Adrenal gland (tissue), 12 donors: ENCODE results near the gene HSDL1. TPM values are rescaled to one million over a fixed set of nuclear protein-coding genes. Genes with fewer than 3 reads are reported as not detected.

ENCODE experiments used
- DNase-seq, 7 donors: peaks; one replicate each; pipeline ENCODE4 v3.0.0-alpha.2; 2019 to 2020
- H3K27ac ChIP-seq, 5 donors: fragments of 200-600 bp; sonication (generic) in 4 of 5; 1 replicate in 3 of 5; 2 replicates in 2 of 5; pipeline versions ENCODE4 v1.5.1 to v1.8.0; 2016 to 2020; ENCODE audit warnings: mild to moderate bottlenecking in 1 of 5
- H3K27me3 ChIP-seq: fragments of 200-600 bp; 2 replicates; pipeline ENCODE4 v1.8.0; 2021
- H3K36me3 ChIP-seq, 2 donors: fragments of 200-600 bp; replicated peaks in 1 of 2; 1 replicate in 1 of 2; 2 replicates in 1 of 2; pipeline versions ENCODE4 v1.5.1 to v1.8.0; 2018 to 2022
- H3K4me1 ChIP-seq, 2 donors: fragments of 200-600 bp; replicated peaks in 1 of 2; 1 replicate in 1 of 2; 2 replicates in 1 of 2; pipeline versions ENCODE4 v1.5.1 to v1.8.0; 2018 to 2021
- H3K4me3 ChIP-seq, 4 donors: fragments of 200-600 bp; sonication (generic) in 3 of 4; one replicate each; pipeline ENCODE4 v1.5.1; 2016 to 2018
- H3K9me3 ChIP-seq, 3 donors: fragments of 200-600 bp; sonication (generic) in 1 of 3; replicated peaks in 1 of 3; 1 replicate in 2 of 3; 2 replicates in 1 of 3; pipeline versions ENCODE4 v1.5.1 to v1.8.0; 2016 to 2021
- POLR2A ChIP-seq, 2 donors: fragments of 450-650 bp; IDR thresholded peaks; one replicate each; pipeline ENCODE4 v1.6.1; 2017; ENCODE audit warnings: antibody characterized with exemption in 2 of 2, mild to moderate bottlenecking in 2 of 2, moderate library complexity in 1 of 2
- WGBS, 4 donors: extraction: QIAGEN DNeasy Blood & Tissue Kit in 2 of 4; methylation state at CpG; one replicate each; pipeline versions ENCODE4 v1.1.5 to v1.1.7; 2013 to 2017; 5-methylcytosine and 5-hydroxymethylcytosine counted together
- intact Hi-C, 2 donors: fragments of 100-400 bp; cut with DNase I; formaldehyde crosslinking; loops; one replicate each; pipeline versions ENCODE4 v1.14.1 to v1.15.0; 2022 to 2023
- polyA plus RNA-seq, 3 donors: library from polyadenylated mRNA; stranded (reverse); fragments of 200-250 nt in 2 of 3; fragments of 350-450 nt in 1 of 3; fragmentation: Illumina TruSeq in 1 of 3; extraction: RNeasy Lipid Tissue Mini Kit (QIAGEN cat#74804) in 1 of 3; gene quantifications; one replicate each; pipeline ENCODE4 v1.2.3, GENCODE V29; 2013 to 2014
- total RNA-seq, 9 donors: library from RNA; depleted of rRNA in 4 of 9; stranded (reverse); fragments of >200 nt in 4 of 9; fragments of 120-200 nt in 1 of 9; fragmentation: NEBNext Ultra II Directional in 1 of 9; extraction: Animal tissue kit (Norgen Biotek cat#: 25700) in 1 of 9; gene quantifications; one replicate each; pipeline versions ENCODE4 v1.1.0 to v1.2.4, GENCODE V29; 2013 to 2023
- TF ChIP-seq, protein P1 (sequence below), 6 experiments: fragments of 450-650 bp in 4 of 6; fragments of 200-600 bp in 2 of 6; sonication (generic) in 1 of 6; IDR thresholded peaks; 1 replicate in 5 of 6; 2 replicates in 1 of 6; pipeline versions ENCODE4 v1.5.1 to v1.8.0; 2016 to 2021; ENCODE audit warnings: antibody characterized with exemption in 6 of 6, mild to moderate bottlenecking in 2 of 6, moderate library complexity in 1 of 6
- donor health status: healthy with polysubstance abuse.
- donor health status: Bipolar disorder and iron deficiency.
- donor health status: DM: yes; HTN: yes; CAD: no.
- donor health status: DM: no; HTN: no; CAD: no.
- donor health status: DM: no; HTN: no; CAD: no.
- donor health status: DM: yes; HTN: yes; CAD: no.

The HSDL1 gene
- total and polyA plus RNA-seq, 12 donors, result 18.8 to 122 (median 31.5) TPM

DNA sequence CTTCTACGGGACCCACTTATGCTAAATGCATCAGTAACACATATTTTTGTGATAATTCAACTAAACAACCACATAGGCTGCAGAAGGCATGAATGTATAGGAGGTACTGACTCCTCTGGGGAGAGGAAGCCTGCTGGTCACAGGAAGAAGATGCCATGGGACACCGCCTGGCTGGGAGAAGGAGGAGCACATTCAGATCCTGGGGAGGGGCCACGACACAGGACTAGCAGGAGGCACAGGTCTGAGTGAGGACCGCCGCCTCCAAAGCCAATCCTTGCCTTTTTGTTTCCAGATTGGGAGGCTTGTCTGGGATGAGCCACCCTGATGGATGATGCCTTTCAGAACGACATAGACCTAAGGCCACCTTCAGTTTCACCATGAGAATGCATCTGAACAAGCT, 62.9 kb downstream of the HSDL1 start:
- intact Hi-C loops, result loop anchor here in 1 of 2 donors (10.0 kb wide), 1 partner anchor 103 kb away; the partner anchor contains the start of gene TAF1C
- WGBS, 4 donors, result 67 to 87% (median 79%) methylated on average over 6 of the region's 6 CpGs
- Histone ChIP-seq H3K27me3 (no peaks in the 10 kb centered on the region), H3K4me1 (peaks cover 18 to 39% of the 10 kb centered on the region in 2 donors), H3K9me3 (no peaks in the 10 kb centered on the region), H3K27ac (peak overlapping the region in 4 of 5 donors; percentile 6 to 80 (median 70)), H3K36me3 (peaks cover 0 to 55% of the 10 kb centered on the region in 2 donors), H3K4me3 (no peak overlapping the region)
- no peak for TF ChIP-seq POLR2A (IDR thresholded peaks at IDR 0.05)
- TF ChIP-seq, protein P1, sequence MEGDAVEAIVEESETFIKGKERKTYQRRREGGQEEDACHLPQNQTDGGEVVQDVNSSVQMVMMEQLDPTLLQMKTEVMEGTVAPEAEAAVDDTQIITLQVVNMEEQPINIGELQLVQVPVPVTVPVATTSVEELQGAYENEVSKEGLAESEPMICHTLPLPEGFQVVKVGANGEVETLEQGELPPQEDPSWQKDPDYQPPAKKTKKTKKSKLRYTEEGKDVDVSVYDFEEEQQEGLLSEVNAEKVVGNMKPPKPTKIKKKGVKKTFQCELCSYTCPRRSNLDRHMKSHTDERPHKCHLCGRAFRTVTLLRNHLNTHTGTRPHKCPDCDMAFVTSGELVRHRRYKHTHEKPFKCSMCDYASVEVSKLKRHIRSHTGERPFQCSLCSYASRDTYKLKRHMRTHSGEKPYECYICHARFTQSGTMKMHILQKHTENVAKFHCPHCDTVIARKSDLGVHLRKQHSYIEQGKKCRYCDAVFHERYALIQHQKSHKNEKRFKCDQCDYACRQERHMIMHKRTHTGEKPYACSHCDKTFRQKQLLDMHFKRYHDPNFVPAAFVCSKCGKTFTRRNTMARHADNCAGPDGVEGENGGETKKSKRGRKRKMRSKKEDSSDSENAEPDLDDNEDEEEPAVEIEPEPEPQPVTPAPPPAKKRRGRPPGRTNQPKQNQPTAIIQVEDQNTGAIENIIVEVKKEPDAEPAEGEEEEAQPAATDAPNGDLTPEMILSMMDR (IDR thresholded peaks at IDR 0.05), result peak in 1 of 6 experiments; percentile 9
- DNase-seq, result no peak

DNA sequence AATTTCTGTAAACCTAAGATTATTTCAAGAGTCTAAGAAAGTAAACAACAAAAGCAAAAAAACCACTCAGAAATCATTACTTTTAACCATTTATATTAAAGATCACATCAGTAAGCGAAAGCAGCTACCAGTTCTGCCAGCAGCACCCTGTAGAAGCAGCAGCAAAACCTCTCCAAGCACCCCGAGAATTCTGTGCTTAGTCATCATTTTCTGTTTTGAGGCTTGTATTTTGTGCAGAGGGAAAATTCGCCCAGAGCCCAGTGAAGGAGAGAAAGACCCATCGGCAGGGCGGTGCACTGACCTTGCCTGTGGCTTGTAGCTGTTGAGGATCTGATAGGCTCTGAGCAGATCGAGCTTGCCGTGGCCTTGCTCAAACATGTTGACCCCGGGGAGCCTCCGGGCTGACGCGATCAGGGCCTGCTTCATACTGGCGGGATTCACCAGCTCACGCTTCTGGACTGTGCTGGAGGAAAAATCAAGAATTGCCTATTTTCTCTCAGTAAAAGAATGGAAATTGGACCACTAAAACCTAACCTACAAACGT, 63.5 kb downstream of the HSDL1 start:
- peak; percentile 64 to 92 (median 88) for DNase-seq
- intact Hi-C loops, result loop anchor here in 1 of 2 donors (10.0 kb wide), 1 partner anchor 103 kb away; the partner anchor contains the start of gene TAF1C
- H3K9me3 ChIP-seq, result no peaks in the 10 kb centered on the region
- peak overlapping the region in 4 of 5 donors; percentile 6 to 80 (median 70) for H3K27ac ChIP-seq
- H3K27me3 ChIP-seq, result no peaks in the 10 kb centered on the region
- H3K36me3 ChIP-seq, result peaks cover 0 to 49% of the 10 kb centered on the region in 2 donors
- TF ChIP-seq, protein P1 (IDR thresholded peaks at IDR 0.05), result no peak
- no peak for TF ChIP-seq POLR2A (IDR thresholded peaks at IDR 0.05)
- H3K4me3 ChIP-seq, result no peak overlapping the region
- 54 to 67% (median 55%) methylated on average over 14 of the region's 14 CpGs for WGBS, 4 donors
- H3K4me1 ChIP-seq, result peaks cover 18 to 39% of the 10 kb centered on the region in 2 donors

DNA sequence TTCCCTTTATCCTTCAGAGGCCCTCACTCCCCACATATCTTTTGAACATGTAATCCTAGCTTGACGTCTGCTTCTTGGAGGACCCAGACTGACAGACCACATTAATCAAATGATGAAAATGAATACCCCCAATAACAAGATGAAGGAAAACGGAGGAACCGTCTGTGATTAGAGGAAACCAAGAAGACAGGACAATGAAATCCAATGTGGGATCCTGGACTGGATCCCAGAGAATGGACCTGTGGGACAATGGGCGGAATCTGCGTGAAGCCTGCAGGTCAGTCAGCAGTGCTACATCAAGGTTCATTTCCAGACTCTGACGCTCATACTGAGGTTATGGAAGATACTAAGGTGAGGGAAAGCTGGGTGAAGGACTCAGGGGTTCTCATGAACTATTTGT, 64.2 kb downstream of the HSDL1 start:
- Histone ChIP-seq H3K27ac (peak overlapping the region in 3 of 5 donors; percentile 64 to 80 (median 76)), H3K36me3 (peaks cover 0 to 44% of the 10 kb centered on the region in 2 donors)
- no peak for TF ChIP-seq POLR2A (IDR thresholded peaks at IDR 0.05)
- TF ChIP-seq, protein P1 (IDR thresholded peaks at IDR 0.05), result no peak

DNA sequence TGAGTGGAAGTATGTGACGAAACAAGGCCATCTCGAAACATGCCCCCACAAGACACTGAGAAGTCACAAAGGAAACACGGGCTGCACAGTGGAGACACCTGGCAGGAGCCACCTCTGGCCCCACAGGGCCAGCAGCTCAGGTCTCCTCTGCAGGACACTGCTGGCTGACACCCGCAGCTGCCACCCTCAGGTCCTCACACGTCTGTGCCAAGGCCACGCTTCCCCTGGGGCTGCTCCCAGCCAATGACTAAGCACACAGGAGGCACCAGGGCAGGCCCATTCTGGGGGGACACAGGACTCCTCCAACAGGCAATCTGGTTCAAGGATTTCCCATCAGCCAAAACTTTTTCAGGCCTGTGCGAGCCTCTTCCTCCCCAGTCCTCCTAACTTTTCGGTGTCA, 64.6 kb downstream of the HSDL1 start:
- WGBS, 4 donors, result 45 to 66% (median 52%) methylated on average over 8 of the region's 8 CpGs
- Histone ChIP-seq H3K4me3 (no peak overlapping the region), H3K36me3 (peaks cover 0 to 47% of the 10 kb centered on the region in 2 donors), H3K27me3 (no peaks in the 10 kb centered on the region), H3K4me1 (peaks cover 18 to 31% of the 10 kb centered on the region in 2 donors), H3K9me3 (no peaks in the 10 kb centered on the region), H3K27ac (peak overlapping the region in 3 of 5 donors; percentile 64 to 80 (median 76))
- TF ChIP-seq POLR2A (IDR thresholded peaks at IDR 0.05), result no peak
- TF ChIP-seq, protein P1 (IDR thresholded peaks at IDR 0.05), result no peak
- intact Hi-C loops, result loop anchor here in 1 of 2 donors (10.0 kb wide), 1 partner anchor 104 kb away; the partner anchor contains the start of gene TAF1C
- DNase-seq, result peak; percentile 58 to 85 (median 72)

More for the DNA sequence above, 64.2 kb downstream of the HSDL1 start:
- peaks cover 18 to 34% of the 10 kb centered on the region in 2 donors for H3K4me1 ChIP-seq
- DNase-seq, result no peak
- 63 to 71% (median 67%) methylated on average over 6 of the region's 6 CpGs for WGBS, 4 donors
- no peak overlapping the region for H3K4me3 ChIP-seq
- intact Hi-C loops, result loop anchor here in 1 of 2 donors (10.0 kb wide), 1 partner anchor 104 kb away; the partner anchor contains the start of gene TAF1C
- H3K9me3 ChIP-seq, result no peaks in the 10 kb centered on the region
- H3K27me3 ChIP-seq, result no peaks in the 10 kb centered on the region
